Fibroblast of gingiva (primary cell): ENCODE results near the gene DCHS1.

Experiments
- DNase-seq: peaks from one replicate; pipeline ENCODE4 v3.0.0-alpha.2; 2011; ENCODE audit warnings: low read depth

Gene DCHS1

GRCh38 chr11:6646918-6647679 is 8.5 kb downstream of the DCHS1 start:
- DNase-seq, result no peak

DNA sequence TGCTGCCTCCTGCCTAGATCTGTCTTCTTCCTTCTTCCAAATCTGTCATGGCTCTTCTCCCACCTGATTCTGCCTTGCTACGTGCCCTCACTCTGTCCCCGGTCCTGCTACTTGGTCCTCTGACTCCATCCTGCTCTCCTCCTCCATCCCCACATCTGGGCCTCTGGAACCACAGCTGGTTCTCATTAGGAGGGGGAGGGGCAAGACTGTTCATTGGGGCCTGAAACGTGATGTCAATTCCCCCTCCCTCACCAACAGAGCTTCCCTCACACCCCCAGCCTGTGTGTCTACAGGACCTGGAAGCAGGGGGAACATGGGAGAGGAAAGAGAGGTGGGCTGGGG is 9.1 kb downstream of the DCHS1 start:
- DNase-seq, result peak; percentile 59

DNA sequence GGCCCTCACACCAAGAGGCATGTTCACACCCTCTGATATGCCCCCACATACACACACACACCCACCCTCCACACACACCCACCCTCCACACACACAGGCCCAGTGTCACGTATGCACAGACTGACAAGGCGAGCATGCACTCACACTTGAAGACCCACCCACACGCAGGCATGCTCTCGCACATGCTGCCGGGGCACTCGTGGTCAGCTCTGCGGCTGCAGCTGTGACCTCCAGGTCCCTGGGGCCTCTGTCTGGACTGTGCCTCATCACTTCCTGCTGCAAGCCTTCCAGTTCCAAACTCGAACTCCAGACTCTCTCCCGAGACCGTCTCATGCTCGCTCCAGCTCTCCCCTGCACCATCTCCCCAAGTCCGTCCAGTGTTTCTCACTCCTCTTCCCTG is 9.5 kb downstream of the DCHS1 start:
- DNase-seq, result peak; percentile 70

- no peak for DNase-seq
Measured at GRCh38 chr11:6642957-6643356, 12.7 kb downstream of the DCHS1 start.

DNA sequence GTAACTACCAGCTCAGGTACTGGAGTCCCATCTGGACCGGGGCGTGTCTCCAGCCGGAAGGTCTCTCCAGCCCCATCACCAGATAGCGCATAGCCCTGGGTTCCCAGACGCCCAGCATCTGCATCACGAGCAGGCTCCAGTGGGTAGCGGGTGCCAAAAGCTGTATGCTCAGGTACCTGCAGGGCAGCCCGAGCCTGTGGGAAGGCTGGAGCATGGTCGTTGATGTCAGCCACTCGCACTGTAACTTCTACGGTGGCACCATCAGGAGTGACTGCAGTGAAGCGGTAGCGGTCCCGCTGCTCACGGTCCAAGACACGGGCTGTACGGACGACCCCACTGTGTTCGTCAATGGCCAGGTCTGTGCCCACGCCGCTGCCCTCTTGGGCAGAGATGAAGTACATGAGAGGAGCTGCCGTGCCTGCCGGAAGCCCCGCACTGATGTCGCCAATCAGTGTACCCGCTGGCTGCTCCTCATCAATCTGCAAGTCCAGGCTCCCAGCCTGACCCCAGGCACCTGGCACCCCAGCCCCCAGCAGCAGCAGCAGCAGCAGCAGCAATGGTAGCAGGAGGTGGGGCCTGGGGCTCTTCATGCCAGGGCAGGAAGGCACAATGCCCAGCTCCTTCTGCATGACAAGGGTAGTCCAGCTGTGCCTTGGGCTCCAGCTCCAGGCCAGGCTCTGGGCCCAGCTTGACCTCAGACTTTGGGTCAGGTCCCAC is 14.5 kb downstream of the DCHS1 start:
- DNase-seq, result no peak

DNA sequence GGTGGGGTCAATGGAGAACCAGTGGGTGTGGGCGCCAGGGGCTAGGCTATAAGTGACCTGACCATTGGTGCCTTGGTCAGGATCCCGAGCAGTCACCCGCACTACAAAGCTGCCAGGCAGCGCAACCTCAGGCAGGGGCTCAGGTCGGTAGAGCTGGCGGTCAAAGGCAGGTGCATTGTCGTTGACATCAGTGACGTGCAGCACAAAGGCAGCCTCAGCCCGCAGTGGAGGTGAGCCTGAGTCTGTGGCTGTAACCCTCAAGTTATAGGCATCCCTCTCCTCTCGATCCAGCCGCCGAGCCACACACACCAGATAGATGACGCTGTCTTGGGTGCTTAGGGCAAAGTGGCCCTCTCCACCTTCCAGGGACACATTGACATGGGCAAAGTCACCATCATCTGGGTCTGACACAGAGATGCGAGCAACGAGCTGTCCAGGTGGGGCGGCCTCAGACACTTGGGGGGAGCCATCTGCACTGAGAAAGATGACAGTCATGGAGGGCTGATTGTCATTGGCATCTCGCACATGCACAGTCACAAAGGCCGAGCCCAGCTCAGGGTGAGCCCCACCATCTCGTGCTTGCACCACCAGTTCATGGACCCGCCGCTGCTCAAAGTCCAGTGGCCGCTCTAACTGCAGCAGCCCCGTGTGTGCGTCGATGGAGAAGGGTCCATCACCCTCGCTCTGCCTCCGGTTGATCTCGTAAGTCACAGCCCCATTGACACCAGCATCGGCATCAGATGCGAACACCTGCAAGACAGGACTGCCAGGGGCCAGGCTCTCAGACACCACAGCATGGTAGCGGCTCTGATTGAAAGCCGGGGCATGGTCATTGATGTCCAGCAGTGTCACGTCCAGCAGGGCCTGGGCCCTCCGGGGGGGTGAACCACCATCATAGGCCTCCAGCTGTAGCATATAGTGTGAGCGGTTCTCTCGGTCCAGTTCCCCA is 15.3 kb downstream of the DCHS1 start:
- no peak for DNase-seq

DNA sequence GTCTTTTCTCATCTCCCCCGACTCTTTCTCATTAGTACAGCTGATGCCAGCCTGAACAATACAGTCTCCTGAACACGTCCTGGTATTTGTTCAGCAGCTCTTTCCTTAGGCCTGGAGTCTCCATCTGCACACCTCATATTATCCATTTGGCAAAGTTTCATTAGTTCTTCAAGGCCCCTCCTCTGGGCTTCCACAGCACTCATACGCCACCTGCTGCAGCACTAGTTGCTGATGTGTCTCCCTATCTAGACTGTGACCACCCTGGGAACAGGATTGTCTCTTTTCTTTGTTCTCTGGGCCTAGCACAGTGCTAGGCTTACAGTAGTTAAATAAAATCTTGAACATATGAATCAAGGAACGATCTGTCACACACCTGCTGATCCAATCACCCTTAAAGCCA is 17.2 kb downstream of the DCHS1 start:
- DNase-seq, result no peak

GRCh38 chr11:6637871-6638270 is 17.7 kb downstream of the DCHS1 start:
- peak; percentile 60 for DNase-seq

GRCh38 chr11:6636480-6636879 is 19.1 kb downstream of the DCHS1 start:
- DNase-seq, result no peak

- DNase-seq, result no peak
Measured at GRCh38 chr11:6635082-6635932, 20.3 kb downstream of the DCHS1 start.

- no peak for DNase-seq
Measured at GRCh38 chr11:6634534-6634933, 21.1 kb downstream of the DCHS1 start.

DNA sequence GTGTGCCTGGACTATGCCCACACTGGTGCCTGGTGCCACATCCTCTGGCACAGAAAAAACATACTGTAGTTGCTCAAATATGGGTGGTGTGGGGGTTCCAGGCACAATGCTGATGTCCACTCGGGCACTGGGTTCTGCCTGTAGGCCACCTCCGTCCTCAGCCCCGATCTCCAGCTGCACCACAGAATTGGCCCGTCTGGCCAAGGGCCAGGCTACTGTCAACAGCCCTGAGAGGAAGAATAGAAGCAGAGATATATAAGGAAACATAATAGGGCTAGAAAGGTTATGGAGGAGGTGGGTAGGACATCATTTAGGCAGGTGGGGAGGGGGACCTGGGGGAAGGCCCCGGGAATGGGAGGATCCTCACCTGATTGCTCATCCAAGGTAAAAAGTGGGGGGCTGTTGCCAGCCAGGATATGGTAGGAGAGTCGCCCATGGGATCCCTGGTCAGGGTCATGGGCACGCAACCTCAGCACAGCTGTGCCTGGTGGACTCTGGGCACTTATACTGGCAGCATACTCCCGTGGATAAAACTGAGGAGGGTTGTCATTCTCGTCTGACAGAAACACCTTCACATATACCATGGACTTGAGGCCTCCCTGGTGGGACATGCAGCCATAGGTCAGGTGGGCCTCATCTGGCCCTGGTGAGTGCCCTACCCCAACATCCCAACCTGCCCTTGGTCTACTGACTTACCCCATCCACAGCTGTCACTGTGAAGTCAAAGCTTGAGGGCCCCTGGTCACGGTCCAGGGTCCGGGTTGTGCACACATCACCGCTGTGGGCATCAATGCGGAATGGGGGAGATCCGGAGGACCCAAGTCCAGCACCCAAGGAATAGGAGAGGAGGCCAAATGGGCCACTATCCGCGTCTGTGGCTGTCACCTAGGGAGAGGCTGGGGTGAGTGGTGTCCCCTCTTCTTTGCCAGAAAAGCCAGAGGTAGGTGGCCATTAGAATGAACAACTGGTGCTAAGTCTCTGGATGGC is 21.9 kb downstream of the DCHS1 start:
- no peak for DNase-seq

DNA sequence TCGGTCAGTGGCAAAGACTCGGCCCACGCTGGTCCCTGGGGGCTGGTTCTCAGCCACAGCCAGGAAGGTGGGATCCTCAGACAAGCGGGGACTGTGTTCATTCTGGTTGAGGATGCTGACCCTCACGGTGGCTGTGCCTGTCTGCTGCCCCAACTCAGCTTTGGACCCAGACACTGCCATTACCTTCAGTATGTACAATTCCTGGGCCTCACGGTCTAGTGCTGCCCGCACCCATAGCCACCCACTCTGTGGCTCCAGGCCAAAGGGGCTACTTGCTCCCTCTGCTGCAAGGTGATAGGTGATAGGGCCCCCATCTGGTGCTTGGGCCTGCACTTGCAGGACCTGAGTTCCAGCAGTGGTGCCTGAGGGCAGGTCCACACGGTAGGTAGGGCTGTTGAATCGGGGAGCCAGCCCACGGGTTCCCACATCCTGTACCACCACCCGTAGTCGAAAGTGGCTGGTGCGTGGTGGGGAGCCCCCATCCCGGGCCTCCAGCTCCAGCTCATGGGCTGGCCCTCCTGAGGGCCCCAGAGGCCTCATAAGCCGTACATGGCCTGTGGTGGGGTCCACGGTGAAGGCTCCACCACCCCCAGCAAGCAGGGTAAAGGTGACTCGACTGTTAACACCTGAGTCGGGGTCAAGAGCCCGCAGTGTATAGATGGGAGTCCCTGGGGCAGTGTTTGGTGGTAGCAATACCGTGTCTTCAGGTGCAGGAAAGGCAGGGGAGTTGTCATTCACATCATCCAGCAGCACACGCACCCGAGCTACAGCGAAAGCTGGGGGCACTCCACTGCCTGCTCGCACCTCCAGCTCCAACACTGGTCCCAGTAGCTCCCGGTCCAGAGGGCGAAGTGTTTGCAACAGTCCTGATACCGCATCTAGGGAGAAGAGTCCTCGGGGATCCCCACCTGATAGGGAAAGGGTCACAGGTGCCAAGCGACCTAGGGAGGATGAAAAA is 23.2 kb downstream of the DCHS1 start:
- DNase-seq, result no peak

DNA sequence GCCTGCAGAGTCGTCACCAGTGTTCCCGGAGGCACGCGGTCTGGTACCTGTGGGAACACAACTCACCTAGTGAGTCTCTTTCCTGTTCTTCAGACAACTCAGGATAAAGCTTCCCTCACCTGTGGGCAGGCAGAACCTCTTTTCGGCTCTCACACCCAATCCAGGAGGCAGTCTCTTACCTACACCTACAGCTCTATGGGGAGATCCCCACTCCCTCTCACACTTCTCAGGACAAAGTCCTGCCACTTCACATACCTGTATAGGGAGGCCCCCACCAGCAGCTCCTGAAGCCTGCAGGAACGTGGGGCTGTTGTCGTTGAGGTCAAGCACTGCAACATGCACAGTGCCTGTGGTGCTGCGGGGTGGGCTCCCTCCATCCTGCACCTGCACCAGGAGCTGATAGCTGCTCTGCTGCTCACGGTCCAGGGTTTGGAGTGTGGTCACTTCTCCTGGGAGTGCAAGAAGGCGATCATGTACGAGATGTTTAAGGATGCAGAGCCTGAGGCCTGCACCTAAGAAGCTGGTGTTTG is 24.2 kb downstream of the DCHS1 start:
- DNase-seq, result no peak

DNA sequence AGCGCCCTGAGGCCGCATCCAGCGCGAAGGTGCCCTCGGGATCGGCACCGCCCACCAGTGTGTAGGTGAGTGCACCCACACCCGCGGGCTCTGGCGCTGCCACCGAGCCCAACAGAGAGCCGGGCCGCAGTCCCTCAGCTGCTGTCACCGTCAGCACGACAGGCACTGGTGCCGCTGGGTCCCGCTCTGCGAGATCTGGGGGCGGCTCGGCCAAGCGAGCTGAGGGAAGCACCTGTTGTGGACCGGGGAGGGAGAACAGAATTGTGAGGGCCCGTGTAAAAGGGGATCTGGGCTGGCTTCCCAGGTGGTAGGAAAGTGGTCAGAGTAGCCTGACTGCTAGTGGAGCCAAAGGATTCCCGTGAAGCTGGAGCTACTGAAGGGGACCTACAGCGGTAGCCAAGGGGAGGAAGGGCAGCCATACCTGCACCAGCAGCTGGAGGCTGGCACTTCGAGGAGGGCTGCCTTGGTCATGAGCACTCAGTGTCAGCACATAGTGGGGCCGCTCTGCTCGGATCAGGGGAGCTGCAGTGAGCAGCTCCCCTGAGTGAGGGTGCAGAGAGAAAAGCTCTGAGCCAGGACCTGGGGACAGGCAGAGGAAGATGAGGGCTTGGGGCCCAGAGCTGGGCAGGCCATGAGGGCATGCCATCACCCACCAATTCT is 24.8 kb downstream of the DCHS1 start:
- DNase-seq, result no peak

GRCh38 chr11:6629892-6630631 is 25.5 kb downstream of the DCHS1 start:
- DNase-seq, result no peak

DNA sequence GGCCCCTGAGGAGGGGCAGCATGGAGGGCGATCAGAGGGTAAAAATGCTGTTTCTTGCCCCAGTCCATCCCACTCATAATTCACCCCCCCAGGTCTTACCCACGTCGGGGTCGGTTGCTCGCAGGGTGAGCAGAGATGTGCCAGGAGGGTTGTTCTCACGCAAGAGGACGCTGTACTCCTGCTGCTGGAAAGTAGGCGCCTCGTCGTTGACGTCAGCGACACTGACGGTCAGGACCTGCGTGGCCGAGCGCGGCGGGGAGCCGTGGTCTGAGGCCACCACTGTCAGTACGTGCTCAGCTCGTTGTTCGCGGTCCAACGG is 26.1 kb downstream of the DCHS1 start:
- DNase-seq, result no peak

GRCh38 chr11:6628526-6628925 is 27.1 kb downstream of the DCHS1 start:
- DNase-seq, result no peak
